OCI-LY7 (cell line): ENCODE results near the gene ASMTL. TPM values are rescaled to one million over a fixed set of nuclear protein-coding genes. Genes with fewer than 3 reads are reported as not detected.

Experiments used
- BruUV-seq: library from RNA; stranded (reverse); fragments of 400-500 nt; replicated peaks from 2 replicates; lab custom pipeline; 2021; lab: Mats Ljungman, UMichigan
- CTCF ChIA-PET: fragments of 300-600 bp; sonication (Branson Sonifier 250); formaldehyde crosslinking; loops from one replicate; lab custom pipeline; 2022; ENCODE audit warnings: antibody characterized with exemption; ENCODE audit not compliant: unreplicated experiment; lab: Charles Lee
- POLR2A ChIA-PET: fragments of 300-600 bp; sonication (Branson Sonifier 250); formaldehyde crosslinking; loops from one replicate; lab custom pipeline; 2022; ENCODE audit warnings: antibody characterized with exemption; lab: Charles Lee
- DNase-seq: peaks from one replicate; pipeline ENCODE4 v3.0.0-alpha.2; 2015; ENCODE audit warnings: low spot score
- H2AFZ ChIP-seq: fragments of 200-600 bp; sonication (generic), shearing (Covaris generic); 2 replicates; pipeline ENCODE4 v1.6.1; 2014; ENCODE audit warnings: mild to moderate bottlenecking, antibody characterized with exemption, low read length, moderate library complexity
- H3K27ac ChIP-seq: fragments of 200-600 bp; sonication (generic); 2 replicates; pipeline ENCODE4 v1.5.1; 2014; ENCODE audit warnings: mixed run types, low read depth, mild to moderate bottlenecking, moderate library complexity, low read length, inconsistent platforms; ENCODE audit not compliant: poor library complexity, severe bottlenecking
- H3K36me3 ChIP-seq: fragments of 200-600 bp; sonication (generic); 2 replicates; pipeline ENCODE4 v1.6.1; 2014; ENCODE audit warnings: mild to moderate bottlenecking, antibody characterized with exemption, low read length, moderate library complexity, mixed read lengths; ENCODE audit not compliant: insufficient read depth
- H3K4me1 ChIP-seq: fragments of 200-600 bp; sonication (generic); 2 replicates; pipeline ENCODE4 v1.5.1; 2014; ENCODE audit warnings: mild to moderate bottlenecking, low read length; ENCODE audit not compliant: insufficient read depth, poor library complexity, severe bottlenecking
- H3K4me2 ChIP-seq: fragments of 200-600 bp; sonication (generic); 2 replicates; pipeline ENCODE4 v1.6.1; 2014; ENCODE audit warnings: mild to moderate bottlenecking, low read length
- H3K4me3 ChIP-seq: fragments of 200-600 bp; sonication (generic); 2 replicates; pipeline ENCODE4 v1.5.1; 2014; ENCODE audit warnings: mild to moderate bottlenecking, low read depth, low read length; ENCODE audit not compliant: poor library complexity, severe bottlenecking
- H3K79me2 ChIP-seq: fragments of 200-600 bp; sonication (generic); 2 replicates; pipeline ENCODE4 v1.6.1; 2016; ENCODE audit warnings: low read depth, mild to moderate bottlenecking, low read length, moderate library complexity, mixed read lengths; ENCODE audit not compliant: insufficient read depth
- H3K9me2 ChIP-seq: fragments of 200-600 bp; sonication (generic); 2 replicates; pipeline ENCODE4 v1.6.1; 2016; ENCODE audit warnings: mild to moderate bottlenecking, low read length, mixed read lengths; ENCODE audit not compliant: insufficient read depth
- H3K9me3 ChIP-seq: fragments of 200-600 bp; sonication (generic); 2 replicates; pipeline ENCODE4 v1.6.1; 2014; ENCODE audit warnings: mild to moderate bottlenecking, mixed run types, low read length, mixed read lengths
- H4K20me1 ChIP-seq: fragments of 200-600 bp; sonication (generic); 2 replicates; pipeline ENCODE4 v1.6.1; 2014; ENCODE audit warnings: mild to moderate bottlenecking, antibody characterized with exemption, low read length, moderate library complexity, mixed read lengths; ENCODE audit not compliant: insufficient read depth
- EZH2phosphoT487 ChIP-seq: fragments of 200-600 bp; sonication (generic); IDR thresholded peaks from 2 replicates; pipeline ENCODE4 v1.6.1; 2018; ENCODE audit warnings: low read depth, borderline replicate concordance, mild to moderate bottlenecking, mixed run types, antibody characterized with exemption, low read length, moderate library complexity, mixed read lengths
- intact Hi-C: fragments of 100-400 bp; cut with micrococcal nuclease; formaldehyde crosslinking; loops from one replicate; pipeline ENCODE4 v1.10.0; 2022; ENCODE audit not compliant: unreplicated experiment
- total RNA-seq, 2 experiments: library from RNA; depleted of rRNA in 1 of 2; stranded (reverse); fragments of >200 nt in 1 of 2; shearing (Covaris generic) in 1 of 2; gene quantifications; 2 replicates each; pipeline ENCODE4 v1.2.3, GENCODE V29; 2014 to 2022
- TF ChIP-seq, protein P1 (sequence below): fragments of 200-600 bp; sonication (generic); conservative IDR thresholded peaks from 2 replicates; pipeline ENCODE4 v1.5.1; 2014; ENCODE audit warnings: mild to moderate bottlenecking, antibody characterized with exemption, low read length, moderate library complexity, mixed read lengths

ASMTL gene
- total RNA-seq, 2 experiments from 2014 or later: 17.2 to 37.0 TPM

DNA sequence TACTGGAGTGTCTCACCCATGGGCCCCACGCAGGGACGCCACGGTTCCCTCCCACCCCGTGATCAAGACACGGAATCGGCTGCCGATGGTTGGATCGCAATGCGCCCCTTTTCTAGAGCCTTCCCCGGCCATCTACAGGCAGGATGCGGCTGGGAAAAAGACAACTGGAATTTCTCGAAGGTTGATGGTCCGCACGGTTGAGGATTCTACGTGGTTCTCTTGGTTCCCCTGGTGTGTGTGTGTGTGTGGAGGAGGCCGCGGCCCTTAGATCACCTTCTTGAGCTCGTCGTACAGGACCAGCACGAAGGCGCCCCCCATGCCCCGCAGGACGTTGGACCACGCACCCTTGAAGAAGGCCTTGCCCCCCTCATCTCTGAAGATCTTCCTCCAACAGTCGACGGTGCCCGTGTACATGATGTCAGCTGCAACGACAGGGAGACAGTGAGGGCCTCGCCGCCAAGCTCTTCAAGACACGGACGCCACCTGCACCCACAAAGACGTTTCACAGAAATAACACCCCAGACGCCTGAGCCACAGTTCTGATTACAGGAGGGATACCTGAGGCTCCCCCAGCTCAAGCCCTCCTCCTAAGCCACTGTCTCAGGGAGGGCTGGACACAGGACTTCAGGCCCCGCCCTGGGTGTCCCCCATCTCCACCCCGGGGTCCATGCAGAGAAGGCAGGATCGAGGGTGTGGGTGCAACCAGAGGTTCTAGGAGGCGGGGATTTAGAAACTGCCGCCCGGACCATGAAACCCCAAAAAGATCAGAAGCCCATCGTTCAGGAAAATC, 66.2 kb downstream of the ASMTL start:
- no peak overlapping the region for H3K4me3 ChIP-seq
- no peak overlapping the region for H2AFZ ChIP-seq
- H3K4me1 ChIP-seq: peaks cover 13% of the 10 kb centered on the region
- H3K9me2 ChIP-seq: no peaks in the 10 kb centered on the region
- no peak overlapping the region for H3K27ac ChIP-seq
- H4K20me1 ChIP-seq: peaks cover 29% of the 10 kb centered on the region
- ChIA-PET POLR2A (no interaction called here), CTCF (no interaction called here)
- intact Hi-C loops: no loop called here
- peaks cover 98% of the 10 kb centered on the region for H3K36me3 ChIP-seq
- TSS peak; percentile 32 for BruUV-seq
- no peak for DNase-seq
- H3K9me3 ChIP-seq: no peaks in the 10 kb centered on the region
- no peak overlapping the region for H3K4me2 ChIP-seq
- no peak for TF ChIP-seq EZH2phosphoT487
- TF ChIP-seq, protein P1, sequence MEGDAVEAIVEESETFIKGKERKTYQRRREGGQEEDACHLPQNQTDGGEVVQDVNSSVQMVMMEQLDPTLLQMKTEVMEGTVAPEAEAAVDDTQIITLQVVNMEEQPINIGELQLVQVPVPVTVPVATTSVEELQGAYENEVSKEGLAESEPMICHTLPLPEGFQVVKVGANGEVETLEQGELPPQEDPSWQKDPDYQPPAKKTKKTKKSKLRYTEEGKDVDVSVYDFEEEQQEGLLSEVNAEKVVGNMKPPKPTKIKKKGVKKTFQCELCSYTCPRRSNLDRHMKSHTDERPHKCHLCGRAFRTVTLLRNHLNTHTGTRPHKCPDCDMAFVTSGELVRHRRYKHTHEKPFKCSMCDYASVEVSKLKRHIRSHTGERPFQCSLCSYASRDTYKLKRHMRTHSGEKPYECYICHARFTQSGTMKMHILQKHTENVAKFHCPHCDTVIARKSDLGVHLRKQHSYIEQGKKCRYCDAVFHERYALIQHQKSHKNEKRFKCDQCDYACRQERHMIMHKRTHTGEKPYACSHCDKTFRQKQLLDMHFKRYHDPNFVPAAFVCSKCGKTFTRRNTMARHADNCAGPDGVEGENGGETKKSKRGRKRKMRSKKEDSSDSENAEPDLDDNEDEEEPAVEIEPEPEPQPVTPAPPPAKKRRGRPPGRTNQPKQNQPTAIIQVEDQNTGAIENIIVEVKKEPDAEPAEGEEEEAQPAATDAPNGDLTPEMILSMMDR: no peak
- H3K79me2 ChIP-seq: peaks cover 42% of the 10 kb centered on the region

GRCh38 chrX:1385253-1386223, 67.2 kb downstream of the ASMTL start:
- Histone ChIP-seq H3K4me1 (peaks cover 8% of the 10 kb centered on the region), H2AFZ (no peak overlapping the region), H3K4me2 (no peak overlapping the region), H3K9me3 (no peaks in the 10 kb centered on the region), H3K4me3 (no peak overlapping the region), H4K20me1 (peaks cover 21% of the 10 kb centered on the region), H3K27ac (no peak overlapping the region), H3K79me2 (peaks cover 32% of the 10 kb centered on the region), H3K9me2 (no peaks in the 10 kb centered on the region), H3K36me3 (peaks cover 88% of the 10 kb centered on the region)
- no TSS peak for BruUV-seq
- TF ChIP-seq EZH2phosphoT487: no peak
- TF ChIP-seq, protein P1: no peak
- CTCF ChIA-PET: no interaction called here
- intact Hi-C loops: no loop called here
- POLR2A ChIA-PET: no interaction called here
- DNase-seq: no peak
